ENCODE measurements around the gene DDIT4. TPM values are rescaled to one million over a fixed set of nuclear protein-coding genes. Genes with fewer than 3 reads are reported as not detected.

DDIT4 gene, protein sequence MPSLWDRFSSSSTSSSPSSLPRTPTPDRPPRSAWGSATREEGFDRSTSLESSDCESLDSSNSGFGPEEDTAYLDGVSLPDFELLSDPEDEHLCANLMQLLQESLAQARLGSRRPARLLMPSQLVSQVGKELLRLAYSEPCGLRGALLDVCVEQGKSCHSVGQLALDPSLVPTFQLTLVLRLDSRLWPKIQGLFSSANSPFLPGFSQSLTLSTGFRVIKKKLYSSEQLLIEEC
- 317 and 486 TPM in 2 replicates for total RNA-seq

DNA sequence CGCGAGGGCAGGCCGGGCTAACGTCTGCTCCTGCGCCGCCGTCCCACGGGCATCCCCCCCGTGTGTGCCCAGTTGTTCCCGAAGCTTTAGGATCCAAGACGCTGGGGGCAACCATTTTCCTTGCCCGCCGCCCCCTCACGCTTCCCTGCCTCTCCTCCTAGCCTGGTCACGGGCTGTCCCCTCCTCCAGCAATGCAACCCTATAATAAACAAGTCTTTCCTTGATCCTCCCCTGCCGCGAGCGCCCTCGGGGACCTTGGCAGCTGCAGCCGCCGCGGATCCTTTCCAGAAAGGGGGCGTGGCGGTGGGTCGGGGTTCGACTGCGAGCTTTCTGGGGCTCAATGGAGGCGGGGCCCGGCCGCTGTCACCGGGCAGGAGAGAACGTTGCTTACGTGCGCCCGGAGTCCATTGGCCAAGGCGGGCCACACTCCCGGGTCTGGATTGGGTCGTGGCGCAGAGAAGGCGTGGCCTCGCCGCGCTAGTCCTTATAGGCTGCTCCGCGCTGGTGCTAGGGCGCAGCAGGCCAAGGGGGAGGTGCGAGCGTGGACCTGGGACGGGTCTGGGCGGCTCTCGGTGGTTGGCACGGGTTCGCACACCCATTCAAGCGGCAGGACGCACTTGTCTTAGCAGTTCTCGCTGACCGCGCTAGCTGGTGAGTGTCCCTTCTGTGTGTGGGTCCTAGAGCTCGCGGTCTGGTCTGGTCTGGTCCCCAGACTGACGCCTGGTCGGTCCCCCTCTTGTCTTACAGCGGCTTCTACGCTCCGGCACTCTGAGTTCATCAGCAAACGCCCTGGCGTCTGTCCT lies at the start of gene DDIT4:
Gene DDIT4, plus strand, starts transcription at position 515 of the 803 bp plus-strand sequence. CDS start 293 bp downstream, outside the sequence.

Other genes with a start within 250 kb of the DDIT4 start
- gene SPOCK2, start 185.4 kb upstream of the DDIT4 start, total RNA-seq: 0.11 and 0.12 TPM in 2 replicates
- gene ANAPC16, start 57.9 kb upstream of the DDIT4 start, total RNA-seq: 28.3 and 39.5 TPM in 2 replicates
- gene ASCC1, start 57.6 kb upstream of the DDIT4 start, total RNA-seq: 23.6 and 26.2 TPM in 2 replicates
- 24.0 and 26.6 TPM in 2 replicates for gene DNAJB12, start 81.0 kb downstream of the DDIT4 start, total RNA-seq